GM19328 (cell line): ENCODE measurements around the gene CHI3L1.

ENCODE experiments used
- ATAC-seq: cut with Tn5 transposase; IDR thresholded peaks from one replicate; pipeline ENCODE4 v1.9.1; 2021; ENCODE audit warnings: mild to moderate bottlenecking, moderate library complexity; ENCODE audit not compliant: unreplicated experiment

Gene CHI3L1

DNA sequence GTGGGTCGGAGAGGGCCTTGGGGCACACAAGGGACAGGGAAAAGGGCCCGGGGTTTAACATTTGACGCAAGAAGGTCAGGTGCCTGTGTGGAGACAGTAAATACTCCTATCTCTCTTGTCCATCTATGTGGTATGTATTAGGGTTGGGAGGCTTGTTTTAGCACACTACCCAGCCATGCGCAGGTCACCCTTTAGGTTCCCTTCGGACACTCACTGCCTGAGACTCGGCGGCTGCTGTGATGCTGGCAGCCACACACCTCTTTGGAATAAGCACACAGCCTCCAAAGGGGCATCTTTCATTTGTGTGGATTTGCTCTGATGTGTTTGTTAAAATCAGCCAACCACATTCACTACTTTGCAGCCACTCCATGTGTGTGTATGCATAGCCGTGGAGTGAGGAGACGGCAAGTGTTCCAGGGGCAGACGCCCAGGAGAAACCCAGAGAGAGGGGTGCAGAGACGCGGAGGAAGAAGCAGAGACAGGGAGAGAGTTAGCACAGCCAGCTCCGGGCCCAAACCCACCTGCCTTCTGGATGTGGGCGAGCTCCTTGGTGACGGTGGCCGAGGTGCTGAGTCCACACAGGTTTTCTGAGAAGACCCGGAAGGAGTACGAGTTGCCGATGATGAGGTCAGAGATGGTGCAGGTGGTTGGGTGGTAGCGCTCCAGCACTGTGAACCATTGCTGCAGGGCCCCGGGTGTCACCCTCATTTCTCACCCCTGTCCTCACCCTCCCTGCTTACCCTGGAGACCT lies 16.6 kb downstream of the CHI3L1 start:
- no peak for ATAC-seq

GRCh38 chr1:203168991-203169390 lies 17.5 kb downstream of the CHI3L1 start:
- ATAC-seq, result no peak

DNA sequence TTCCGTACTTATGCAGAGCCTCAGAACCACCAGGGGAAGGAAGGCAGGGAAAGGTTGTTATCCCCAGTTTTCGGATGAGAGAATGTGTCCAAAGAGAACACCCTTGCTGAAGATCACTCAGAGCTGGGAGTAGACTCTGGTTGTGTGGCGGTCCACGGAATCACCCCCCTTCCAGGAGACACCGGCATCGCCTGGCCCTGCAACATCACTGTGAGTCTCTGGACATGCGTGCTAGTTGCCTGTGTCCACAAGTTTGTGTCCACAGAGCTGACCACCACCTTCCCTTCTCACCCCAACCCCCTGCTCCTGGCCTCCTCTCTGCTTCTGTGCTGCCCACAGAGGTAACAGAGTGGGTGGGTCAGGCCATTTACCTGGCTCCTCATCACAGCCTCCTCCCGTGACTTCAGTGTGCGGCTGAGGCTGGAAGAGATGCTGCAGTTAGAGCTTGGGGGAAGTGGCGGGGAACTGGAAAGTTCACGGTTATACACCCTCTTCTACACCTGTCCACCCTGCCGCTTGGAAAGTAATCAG lies 18.2 kb downstream of the CHI3L1 start:
- ATAC-seq, result no peak

GRCh38 chr1:203167913-203168200 lies 18.6 kb downstream of the CHI3L1 start:
- ATAC-seq, result no peak

DNA sequence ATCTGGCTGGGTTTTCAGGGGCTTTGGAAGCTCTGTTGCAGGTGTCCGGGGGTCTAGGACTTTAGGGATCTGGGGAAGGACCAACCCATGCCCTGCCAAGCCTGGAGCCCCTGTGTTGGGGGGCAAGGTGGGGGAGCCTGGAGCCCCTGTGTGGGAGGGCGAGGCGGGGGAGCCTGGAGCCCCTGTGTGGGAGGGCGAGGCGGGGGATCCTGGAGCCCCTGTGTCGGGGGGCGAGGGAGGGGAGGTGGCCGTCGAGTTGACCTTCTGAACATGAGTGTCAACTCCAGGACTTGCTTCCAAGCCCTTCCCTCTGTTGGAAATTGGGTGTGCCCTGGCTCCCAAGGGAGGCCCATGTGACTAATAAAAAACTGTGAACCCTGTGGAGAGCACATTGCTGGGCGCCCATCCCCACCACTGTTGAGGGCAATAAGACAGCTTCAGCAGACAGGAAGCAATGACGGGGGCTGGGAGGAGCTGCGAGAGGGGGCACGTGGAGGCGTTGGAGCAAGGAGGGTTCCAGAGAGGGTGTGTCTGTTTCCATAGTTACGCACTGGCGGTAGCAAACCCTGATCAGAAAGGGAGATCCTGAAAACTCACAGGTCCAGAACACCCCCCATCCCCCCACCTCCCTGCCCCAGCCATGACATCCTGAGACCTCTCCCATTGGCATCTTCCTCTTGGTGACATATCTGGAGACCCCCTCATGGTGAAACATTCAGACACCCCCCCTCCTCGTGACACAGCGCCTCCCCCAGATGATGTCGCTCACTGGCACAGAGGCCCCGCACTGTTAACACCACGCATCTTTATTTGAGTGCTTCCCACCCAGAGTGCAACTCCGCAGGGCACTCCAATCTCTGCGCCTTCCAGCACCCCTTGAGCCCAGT lies 19.2 kb downstream of the CHI3L1 start:
- no peak for ATAC-seq

- ATAC-seq, result no peak
Observed at GRCh38 chr1:203166192-203166940, 20.1 kb downstream of the CHI3L1 start.

GRCh38 chr1:203165800-203166161 lies 20.7 kb downstream of the CHI3L1 start:
- ATAC-seq, result no peak

GRCh38 chr1:203165101-203165799 lies 21.3 kb downstream of the CHI3L1 start:
- ATAC-seq, result no peak

DNA sequence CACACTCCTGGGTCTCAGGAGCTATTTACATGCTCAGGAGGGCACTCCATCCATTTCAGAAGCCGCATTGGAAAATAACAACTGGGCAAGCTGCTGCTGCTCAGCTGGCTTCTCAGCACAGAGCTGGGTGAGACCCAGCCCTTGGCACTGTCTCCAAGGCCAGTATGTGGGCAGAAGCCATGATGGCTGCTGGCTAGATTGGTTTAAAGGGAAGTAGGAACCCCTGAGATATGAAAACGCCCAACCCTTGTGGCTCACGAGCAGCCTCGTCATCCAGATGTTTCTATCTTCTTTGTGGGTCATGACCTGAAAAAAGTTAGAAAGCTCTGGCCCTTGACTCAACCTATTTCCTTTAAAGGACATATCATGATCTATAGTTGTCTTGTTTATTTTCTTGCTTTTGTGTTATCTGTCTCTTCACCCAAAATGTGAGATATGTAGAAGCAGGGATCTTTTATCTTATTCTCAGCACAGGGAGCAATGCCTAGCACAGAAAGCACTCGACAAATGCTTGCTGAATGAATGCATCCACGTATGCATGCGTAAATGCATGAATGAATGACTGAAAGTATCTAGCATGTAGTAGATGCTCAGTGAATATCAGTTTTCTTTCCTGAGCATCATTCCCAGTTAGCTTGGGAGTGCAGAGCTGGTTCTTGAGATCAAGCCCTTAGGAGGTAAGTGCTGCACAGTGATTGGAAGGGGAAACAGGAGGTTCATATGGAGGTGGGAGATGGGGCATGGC lies 22.4 kb downstream of the CHI3L1 start:
- ATAC-seq, result no peak

DNA sequence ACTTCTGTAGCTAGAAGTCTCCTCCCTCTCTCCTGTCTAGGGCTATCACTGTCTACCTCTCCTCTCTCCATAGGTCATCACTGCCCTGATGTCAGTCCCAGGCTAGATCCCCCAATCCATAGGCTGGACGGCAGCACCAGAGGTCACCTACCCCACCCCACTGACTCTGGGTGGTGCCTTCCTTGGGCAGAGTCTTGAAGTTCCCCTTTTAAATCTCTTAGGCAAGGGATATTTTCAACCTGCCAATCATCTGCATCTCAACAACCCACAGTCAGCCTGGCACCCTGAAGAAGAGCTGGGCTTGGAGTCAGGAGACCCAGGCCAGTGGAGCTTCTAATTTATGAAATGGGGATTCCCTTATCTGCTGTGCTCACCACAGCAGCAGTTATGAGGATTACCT lies 24.1 kb downstream of the CHI3L1 start:
- no peak for ATAC-seq

DNA sequence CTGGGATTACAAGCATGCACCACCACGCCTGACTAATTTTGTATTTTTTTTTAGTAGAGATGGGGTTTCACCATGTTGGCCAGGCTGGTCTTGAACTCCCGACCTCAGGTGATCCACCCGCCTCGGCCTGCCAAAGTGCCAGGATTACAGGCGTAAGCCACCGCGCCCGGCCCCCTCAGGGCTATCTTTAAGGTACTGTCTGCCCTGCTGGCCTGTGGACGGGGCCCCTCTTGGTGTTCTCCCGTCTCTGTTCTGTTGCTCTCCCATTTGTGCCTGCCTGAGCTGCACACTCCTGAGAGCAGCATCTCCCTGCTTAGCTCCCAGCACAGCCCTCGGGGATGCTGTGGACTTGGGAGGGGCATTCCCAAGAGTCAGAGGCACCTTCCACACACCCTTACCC lies 24.8 kb downstream of the CHI3L1 start:
- ATAC-seq, result no peak

- ATAC-seq, result no peak
Observed at GRCh38 chr1:203161175-203161574, 25.3 kb downstream of the CHI3L1 start.

GRCh38 chr1:203159844-203160243 lies 26.7 kb downstream of the CHI3L1 start:
- no peak for ATAC-seq

GRCh38 chr1:203158960-203159665 lies 27.4 kb downstream of the CHI3L1 start:
- no peak for ATAC-seq

- ATAC-seq, result no peak
Observed at GRCh38 chr1:203158423-203158822, 28.1 kb downstream of the CHI3L1 start.

DNA sequence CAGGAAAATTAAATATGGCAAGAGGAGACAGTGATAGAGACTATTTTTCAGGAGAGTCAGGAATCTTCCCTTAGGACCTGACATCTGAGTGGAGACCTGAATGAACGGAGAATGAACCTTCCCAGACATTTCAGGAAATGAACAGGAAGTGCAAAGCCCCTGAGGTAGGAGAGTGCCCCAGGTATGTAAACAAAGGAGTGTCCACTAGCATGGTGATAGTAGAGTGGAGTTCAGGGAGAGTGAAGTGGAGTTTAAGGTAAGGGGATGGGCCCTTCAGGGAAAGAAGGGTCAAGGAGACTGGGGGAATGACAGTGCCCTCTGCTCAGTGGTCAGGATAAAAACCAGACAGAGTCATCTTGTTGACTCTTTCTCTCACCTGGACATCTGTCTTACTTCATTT lies 30.2 kb downstream of the CHI3L1 start:
- no peak for ATAC-seq

- ATAC-seq, result no peak
Observed at GRCh38 chr1:203153989-203154821, 32.3 kb downstream of the CHI3L1 start.

DNA sequence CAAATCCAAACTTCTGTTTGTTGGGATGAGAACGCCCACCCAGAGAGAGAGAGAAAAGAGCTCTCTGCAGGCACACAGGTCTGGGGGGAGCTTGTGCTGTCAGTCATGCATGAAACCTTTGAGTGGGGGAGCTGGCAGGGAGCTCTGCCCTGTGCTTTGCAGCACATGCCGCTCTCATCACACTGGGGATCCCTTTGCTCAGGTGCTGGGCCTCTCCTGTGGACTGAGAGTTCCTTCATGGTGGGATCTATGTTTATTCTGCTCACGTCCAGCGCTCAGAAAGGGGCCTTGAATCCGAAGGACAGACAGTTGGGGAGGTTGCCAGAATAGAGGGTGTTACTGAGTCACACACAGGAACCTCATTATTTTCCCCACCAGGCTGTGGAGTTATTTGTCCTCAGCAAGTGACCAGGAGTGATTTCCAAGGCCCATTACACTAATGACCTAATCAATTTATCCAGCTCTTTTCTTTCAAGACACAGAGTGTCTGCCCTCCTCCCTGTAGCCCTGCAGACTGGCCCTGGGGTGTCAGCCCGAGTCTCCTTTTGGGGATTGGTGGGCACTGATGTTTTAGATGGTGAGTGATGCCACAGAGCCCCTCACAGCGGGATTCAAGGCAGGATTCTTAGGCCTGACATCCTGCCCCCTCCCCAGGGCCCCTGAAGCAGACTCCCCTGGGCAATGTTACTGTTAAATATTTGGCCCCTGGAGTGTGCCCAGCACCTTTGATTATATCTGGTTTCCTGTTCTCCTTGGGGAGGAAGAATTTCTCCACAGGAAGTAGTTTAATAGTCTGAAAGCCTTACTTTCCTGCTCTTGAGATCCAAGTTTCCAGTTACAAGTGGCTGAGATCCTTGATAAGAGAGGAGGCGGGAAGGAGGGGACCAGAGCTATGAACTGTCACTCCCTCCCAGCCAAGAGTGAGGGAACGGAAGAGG lies 33.2 kb downstream of the CHI3L1 start:
- ATAC-seq, result no peak
